AG04450 (cell line): ENCODE measurements around the gene PDE2A. TPM values are rescaled to one million over a fixed set of nuclear protein-coding genes. Genes with fewer than 3 reads are reported as not detected.

ENCODE experiments used
- CTCF ChIA-PET: fragments of 300-600, 350-600 bp; formaldehyde crosslinking; extraction: SDS; loops from one replicate; lab custom pipeline; 2022; ENCODE audit warnings: antibody characterized with exemption, inconsistent platforms; lab: Charles Lee
- POLR2A ChIA-PET: fragments of 350-600 bp; formaldehyde crosslinking; extraction: SDS; loops from one replicate; lab custom pipeline; 2021; ENCODE audit warnings: antibody characterized with exemption, inconsistent platforms; lab: Yijun Ruan, JAX
- DNase-seq: peaks from one replicate; pipeline ENCODE4 v3.0.0-alpha.2; 2011; ENCODE audit warnings: low read depth, low spot score
- H3K27ac ChIP-seq: one replicate; pipeline ENCODE4 v1.5.1; 2012; ENCODE audit warnings: low read depth, low read length, control low read depth
- H3K27me3 ChIP-seq: one replicate; pipeline ENCODE4 v1.6.0; 2012; ENCODE audit warnings: low read length; ENCODE audit not compliant: control insufficient read depth, insufficient read depth
- H3K4me3 ChIP-seq: 2 replicates; pipeline ENCODE4 v1.5.1; 2011; ENCODE audit warnings: mild to moderate bottlenecking, low read depth, low read length, control low read depth
- H3K9me3 ChIP-seq: 2 replicates; pipeline ENCODE4 v1.5.1; 2012; ENCODE audit warnings: low read length; ENCODE audit not compliant: control insufficient read depth, insufficient read depth
- polyA plus RNA-seq: library from polyadenylated mRNA; depleted of rRNA; stranded (reverse); fragments of >200 nt; gene quantifications from 2 replicates; pipeline ENCODE4 v1.2.3, GENCODE V29; 2011
- TF ChIP-seq, protein P1 (sequence below): IDR thresholded peaks from 2 replicates; pipeline ENCODE4 v1.5.1; 2011; ENCODE audit warnings: low read depth, low read length, control low read depth, inconsistent platforms

Gene PDE2A
- polyA plus RNA-seq, 1 experiment = 0.02 TPM

DNA sequence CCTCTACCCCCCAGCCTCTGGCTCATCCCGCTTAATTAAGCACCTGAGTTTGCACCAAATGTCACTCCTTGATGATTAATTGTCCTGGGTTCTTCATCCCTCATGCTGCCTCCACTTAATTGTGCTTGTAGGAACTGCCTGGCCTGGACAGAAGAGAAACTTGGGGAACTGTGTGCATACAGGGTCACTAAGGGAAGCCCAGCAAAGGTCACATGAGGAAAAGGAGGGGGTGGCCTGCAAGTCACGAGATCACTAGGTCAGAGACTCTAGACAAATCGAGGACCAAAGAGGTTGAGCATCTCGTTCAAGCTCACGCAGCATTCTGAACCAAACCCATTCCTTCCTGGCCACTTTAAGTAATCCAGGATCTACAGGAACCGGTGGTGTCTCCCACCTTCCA is 75.8 kb downstream of the PDE2A start:
- no peaks in the 10 kb centered on the region; the same call in 1 of the 2 replicates for H3K9me3 ChIP-seq
- TF ChIP-seq, protein P1, sequence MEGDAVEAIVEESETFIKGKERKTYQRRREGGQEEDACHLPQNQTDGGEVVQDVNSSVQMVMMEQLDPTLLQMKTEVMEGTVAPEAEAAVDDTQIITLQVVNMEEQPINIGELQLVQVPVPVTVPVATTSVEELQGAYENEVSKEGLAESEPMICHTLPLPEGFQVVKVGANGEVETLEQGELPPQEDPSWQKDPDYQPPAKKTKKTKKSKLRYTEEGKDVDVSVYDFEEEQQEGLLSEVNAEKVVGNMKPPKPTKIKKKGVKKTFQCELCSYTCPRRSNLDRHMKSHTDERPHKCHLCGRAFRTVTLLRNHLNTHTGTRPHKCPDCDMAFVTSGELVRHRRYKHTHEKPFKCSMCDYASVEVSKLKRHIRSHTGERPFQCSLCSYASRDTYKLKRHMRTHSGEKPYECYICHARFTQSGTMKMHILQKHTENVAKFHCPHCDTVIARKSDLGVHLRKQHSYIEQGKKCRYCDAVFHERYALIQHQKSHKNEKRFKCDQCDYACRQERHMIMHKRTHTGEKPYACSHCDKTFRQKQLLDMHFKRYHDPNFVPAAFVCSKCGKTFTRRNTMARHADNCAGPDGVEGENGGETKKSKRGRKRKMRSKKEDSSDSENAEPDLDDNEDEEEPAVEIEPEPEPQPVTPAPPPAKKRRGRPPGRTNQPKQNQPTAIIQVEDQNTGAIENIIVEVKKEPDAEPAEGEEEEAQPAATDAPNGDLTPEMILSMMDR = no peak
- CTCF ChIA-PET = interaction anchor here (0.6 to 2.5 kb wide), 7 partner anchors 10 to 579 kb away, joined by 3 to 9 read pairs (median 4); no protein-coding TSS in a partner anchor
- no peak overlapping the region for H3K4me3 ChIP-seq
- H3K27ac ChIP-seq = no peak overlapping the region
- H3K27me3 ChIP-seq = peaks cover 53% of the 10 kb centered on the region
- POLR2A ChIA-PET = no interaction called here
- DNase-seq = no peak

DNA sequence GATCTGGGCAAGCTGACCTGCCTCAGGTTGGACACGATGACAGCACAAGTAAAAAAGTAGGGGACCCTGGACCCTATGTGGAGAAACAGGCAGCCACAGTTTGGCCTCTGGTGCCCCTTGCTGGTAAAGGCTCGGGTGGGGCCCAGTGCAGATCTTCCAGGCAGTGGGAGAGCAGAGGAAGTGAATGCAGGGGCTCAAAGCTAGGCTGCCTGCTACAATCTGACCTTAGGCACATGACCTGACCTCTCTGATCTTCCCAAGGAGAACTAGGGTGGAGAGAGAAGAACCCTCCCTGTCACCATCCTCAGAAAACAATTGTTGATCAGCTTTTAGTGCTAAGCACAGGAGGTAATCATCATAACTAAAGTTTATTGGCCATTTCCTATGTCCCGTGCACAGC is 76.5 kb downstream of the PDE2A start:
- peaks cover 55% of the 10 kb centered on the region for H3K27me3 ChIP-seq
- no peak for DNase-seq
- TF ChIP-seq, protein P1 = no peak
- no peak overlapping the region for H3K27ac ChIP-seq
- ChIA-PET CTCF (interaction anchor here (1.3 to 2.5 kb wide), 2 partner anchors 11 kb away, joined by 6 to 9 read pairs; no protein-coding TSS in a partner anchor), POLR2A (no interaction called here)
- H3K4me3 ChIP-seq = no peak overlapping the region
- no peaks in the 10 kb centered on the region; the same call in 1 of the 2 replicates for H3K9me3 ChIP-seq

DNA sequence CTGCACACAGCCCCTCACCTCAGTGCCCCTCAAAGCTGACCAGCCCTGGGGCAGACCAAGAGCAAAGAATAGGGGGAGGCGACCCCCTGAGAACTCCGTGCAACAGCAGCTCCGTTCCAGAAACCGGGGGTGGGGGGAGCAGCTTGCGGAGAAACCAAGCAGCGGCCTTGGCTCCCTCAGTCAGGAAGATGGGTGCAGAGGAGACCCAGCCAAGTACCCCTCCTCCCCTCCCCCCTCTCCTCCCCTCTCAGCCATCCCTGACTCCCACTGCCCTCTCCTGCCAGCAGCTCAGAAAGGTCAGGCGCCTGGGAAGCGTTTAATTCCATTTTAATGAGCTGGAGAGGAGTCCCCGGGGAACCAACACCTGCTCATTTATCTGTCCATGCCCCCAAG is 78.9 kb downstream of the PDE2A start:
- Histone ChIP-seq H3K27me3 (peaks cover 66% of the 10 kb centered on the region), H3K4me3 (no peak overlapping the region), H3K27ac (no peak overlapping the region), H3K9me3 (no peaks in the 10 kb centered on the region)
- DNase-seq = no peak
- ChIA-PET POLR2A (interaction anchor here (0.6 kb wide), 1 partner anchor 76 kb away, joined by 3 read pairs; no protein-coding TSS in a partner anchor), CTCF (interaction anchor here (1.0 kb wide), 1 partner anchor 8 kb away, joined by 4 read pairs; no protein-coding TSS in a partner anchor)
- TF ChIP-seq, protein P1 = no peak

DNA sequence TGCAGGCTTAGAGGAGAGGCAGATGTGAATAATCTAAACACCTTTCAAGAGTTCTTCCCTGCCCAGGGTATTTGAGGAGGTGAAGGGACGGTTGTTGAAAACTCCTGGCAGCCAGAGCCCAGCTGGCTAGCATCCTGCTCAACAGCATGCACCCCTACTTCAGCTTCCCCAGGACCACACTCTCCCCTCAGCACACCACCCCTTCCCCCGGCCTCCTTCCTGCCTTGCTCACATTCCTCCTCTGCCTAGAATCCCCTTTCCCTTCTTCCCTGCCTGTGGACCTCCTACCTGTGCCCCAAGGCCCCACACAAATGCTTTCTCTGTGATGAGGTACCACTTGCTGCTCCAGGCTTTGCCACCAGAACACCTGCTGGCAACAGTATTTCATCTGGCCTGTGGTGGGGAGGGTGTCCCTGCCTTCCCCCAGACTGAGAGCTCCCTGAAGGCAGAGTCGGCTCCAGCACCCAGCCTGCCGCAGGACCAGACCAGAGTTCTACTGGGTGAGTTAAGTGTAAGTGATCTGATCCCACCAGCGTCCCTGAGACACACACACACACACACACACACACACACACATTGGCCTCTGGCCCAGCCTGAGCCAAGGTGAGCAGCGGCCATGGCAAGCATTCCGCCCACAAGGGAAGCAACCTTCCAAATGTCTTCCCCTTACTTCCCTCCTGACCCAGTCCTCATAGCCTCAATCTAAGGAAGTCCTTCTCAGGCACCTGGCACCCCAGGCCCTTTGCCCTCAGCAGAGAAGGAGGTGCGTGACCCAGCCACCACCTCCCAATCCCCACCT is 79.5 kb downstream of the PDE2A start:
- ChIA-PET CTCF (interaction anchor here (0.6 to 1.0 kb wide), 3 partner anchors 8 to 123 kb away, joined by 3 to 4 read pairs (median 3); no protein-coding TSS in a partner anchor), POLR2A (no interaction called here)
- DNase-seq = no peak
- Histone ChIP-seq H3K9me3 (no peaks in the 10 kb centered on the region; the same call in 1 of the 2 replicates), H3K4me3 (no peak overlapping the region), H3K27me3 (peaks cover 70% of the 10 kb centered on the region), H3K27ac (no peak overlapping the region)
- TF ChIP-seq, protein P1 = no peak
